Measurements from ENCODE around the gene TMEM43. TPM values are rescaled to one million over a fixed set of nuclear protein-coding genes. Genes with fewer than 3 reads are reported as not detected.
A peak's percentile ranks its signal among the peaks of the same experiment; 100 is the strongest.

Gene TMEM43
- total RNA-seq, 1 donor from 2014 or later = 99.3 TPM

DNA sequence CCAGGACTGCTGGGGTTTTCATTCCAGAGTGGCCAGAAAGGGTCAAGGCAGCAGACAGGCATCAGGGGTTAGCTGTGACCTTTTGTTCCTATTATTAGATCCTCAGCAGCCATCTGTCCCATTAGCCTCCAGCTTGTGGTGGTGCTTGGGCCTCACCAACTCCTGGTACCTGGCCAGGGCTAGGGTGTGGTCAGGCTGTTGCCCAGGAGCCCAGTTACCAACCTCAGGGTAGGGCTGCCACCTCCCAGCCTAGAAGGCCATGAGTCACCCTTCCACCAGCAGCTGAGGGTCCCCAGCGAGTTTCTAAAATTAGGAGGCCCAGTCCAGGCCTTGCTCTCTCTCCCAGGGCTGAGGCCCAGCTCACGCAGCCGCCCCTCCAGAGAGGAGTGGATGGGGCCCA is 12.2 kb downstream of the TMEM43 start:
- no peak for DNase-seq (ENCODE audit: low spot score)

DNA sequence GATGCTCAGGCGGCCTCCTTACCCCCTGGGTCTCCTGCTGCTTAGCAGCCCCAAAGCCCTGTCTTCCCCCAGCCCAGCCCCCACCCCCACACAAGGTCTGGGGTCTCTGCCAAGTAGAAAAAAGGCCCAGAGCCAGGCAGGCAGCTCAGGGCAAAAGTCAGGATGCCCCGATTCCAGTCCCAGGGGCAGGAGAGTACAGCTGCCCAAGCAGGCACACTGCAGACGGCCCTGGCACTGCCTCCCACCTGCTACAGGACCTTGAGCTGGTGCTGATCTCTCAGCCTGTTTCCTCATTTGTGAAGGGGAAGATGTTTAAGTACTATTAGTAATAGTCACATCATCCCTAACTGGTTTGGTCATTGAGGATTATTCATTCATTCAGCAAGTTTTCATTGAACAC is 12.6 kb downstream of the TMEM43 start:
- peak; percentile 82 for DNase-seq (ENCODE audit: low spot score)

DNA sequence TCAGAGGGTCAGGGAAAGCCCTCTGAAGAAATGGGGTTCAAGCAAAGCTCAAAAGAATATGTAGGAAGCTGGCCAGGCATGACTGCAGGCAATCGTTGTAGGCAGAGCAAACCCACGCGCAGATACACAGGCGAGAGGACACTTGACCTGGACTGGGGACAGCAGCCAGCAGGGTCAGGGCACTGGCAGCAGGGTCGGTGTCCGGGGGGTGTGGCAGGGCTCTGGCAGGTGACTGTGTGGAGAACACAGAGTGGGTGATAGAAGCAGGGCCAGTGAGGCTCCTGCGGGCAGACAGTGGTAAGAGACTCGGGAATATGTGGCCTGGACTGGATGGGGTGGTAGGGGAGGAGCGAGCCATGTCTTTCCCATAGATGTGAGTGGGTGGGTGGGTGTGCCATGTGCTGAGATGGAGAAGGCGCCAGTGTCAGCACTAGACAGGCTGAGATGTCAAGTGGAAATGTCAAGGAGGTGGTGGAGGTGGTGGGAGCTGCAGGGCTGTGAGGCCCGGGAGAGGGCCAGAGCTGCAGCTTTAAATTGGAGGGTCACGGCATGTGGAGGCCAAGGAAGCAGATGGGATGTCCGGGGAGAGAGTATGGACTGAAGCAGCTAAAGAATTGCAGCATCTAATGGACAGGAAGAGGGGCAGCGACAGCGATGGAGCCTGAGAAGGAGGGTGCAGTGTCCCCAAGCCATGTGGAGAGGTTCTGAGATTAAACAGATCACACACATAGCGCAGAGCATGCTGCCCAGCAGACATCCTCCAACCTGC is 13.4 kb downstream of the TMEM43 start:
- peak; percentile 75 for DNase-seq (ENCODE audit: low spot score)

DNA sequence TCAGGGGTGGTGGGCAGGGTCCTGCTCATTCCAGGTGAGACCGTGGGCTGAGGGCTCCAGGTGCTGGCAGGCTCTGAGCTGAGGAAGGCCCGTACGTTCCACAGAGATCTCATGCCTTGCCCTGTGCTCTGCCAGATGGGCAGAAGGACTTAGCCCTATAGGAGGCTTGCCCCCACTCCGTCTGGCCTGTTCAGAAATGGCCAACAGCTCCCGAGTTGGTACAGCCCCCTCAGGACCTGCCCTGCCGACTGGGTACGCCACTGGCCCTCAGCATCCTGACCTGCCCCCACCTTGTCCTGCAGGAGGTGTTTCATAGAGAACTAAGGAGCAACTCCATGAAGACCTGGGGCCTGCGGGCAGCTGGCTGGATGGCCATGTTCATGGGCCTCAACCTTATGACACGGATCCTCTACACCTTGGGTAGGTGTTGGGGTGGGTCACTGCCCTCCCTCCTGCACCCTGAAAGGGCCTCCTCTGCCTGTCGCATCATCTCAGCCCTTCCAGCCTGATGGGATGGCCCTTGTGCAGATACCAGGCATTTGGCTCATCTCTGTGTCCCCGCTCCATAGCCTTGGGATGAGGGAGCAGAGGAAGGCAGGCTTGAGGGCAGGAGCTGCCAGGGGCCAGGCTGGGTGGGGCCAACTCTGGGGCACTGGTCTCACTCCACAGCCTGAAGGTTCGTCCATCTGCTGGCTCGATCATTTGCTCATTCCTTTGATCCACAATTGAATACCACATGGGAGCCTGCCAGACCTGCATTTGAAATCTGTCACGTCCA is 14.2 kb downstream of the TMEM43 start:
- peak; percentile 85 for DNase-seq (ENCODE audit: low spot score)

DNA sequence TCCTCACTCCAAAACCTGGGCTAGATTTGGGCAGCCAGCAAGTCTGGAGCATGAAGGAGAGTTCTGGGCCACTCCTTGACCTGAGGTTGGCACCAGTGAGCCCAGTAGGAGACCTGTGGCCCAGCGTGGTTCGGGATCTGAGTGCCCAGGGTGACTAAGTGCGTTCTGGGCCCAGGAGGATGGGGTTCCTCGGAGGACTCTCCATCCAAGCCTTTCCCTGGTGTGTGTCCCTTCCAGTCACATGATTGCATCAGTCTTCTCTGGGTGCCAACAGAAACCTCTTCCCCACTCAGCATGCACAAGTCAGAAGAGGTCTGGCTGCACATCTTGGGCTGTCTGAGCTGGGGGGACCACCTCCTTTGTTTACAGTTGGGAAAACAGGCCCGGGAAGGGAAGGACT is 14.9 kb downstream of the TMEM43 start:
- DNase-seq (ENCODE audit: low spot score) = peak; percentile 82

DNA sequence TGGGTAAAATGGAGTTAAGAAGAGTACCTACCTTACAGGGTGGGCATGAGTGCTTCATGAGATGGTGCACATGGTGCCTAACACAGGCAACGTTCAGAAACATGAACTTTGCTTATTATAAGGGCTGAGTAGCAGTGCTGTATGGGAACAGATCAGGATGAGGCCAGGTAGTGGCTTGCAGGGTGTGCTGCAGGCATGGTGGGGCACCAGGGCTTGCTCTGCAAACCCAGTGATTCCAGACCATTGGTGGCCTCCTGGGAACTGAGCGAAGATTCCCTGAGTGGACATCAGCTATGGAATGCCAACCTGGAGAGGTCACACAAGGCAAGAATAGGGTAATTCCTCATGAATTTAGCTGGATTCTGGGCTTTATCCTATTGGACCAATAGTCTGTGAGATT is 15.8 kb downstream of the TMEM43 start:
- peak; percentile 43 for DNase-seq (ENCODE audit: low spot score)

DNA sequence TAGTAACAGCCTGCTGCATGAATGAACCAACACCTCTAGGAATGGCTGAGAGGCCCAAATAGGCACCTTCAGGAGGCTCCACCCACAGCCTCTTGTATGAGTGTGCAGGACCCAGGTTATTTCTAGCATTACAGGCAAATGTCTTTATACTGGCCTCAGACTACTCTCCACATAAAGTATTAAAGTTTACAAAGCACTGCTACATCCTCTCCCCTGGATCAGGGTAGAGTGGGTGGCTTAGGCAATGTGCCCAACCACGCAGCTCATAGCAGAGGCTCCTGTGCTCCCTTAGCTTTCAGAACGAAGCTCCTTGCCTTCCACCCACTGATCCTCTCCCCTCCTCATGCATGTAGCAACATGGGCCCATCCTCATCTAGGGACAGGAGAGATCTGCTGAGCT is 16.3 kb downstream of the TMEM43 start:
- DNase-seq (ENCODE audit: low spot score) = no peak

DNA sequence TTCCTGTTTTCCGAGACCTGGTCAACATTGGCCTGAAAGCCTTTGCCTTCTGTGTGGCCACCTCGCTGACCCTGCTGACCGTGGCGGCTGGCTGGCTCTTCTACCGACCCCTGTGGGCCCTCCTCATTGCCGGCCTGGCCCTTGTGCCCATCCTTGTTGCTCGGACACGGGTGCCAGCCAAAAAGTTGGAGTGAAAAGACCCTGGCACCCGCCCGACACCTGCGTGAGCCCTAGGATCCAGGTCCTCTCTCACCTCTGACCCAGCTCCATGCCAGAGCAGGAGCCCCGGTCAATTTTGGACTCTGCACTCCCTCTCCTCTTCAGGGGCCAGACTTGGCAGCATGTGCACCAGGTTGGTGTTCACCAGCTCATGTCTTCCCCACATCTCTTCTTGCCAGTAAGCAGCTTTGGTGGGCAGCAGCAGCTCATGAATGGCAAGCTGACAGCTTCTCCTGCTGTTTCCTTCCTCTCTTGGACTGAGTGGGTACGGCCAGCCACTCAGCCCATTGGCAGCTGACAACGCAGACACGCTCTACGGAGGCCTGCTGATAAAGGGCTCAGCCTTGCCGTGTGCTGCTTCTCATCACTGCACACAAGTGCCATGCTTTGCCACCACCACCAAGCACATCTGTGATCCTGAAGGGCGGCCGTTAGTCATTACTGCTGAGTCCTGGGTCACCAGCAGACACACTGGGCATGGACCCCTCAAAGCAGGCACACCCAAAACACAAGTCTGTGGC is 16.9 kb downstream of the TMEM43 start:
- DNase-seq (ENCODE audit: low spot score) = peak; percentile 87

DNA sequence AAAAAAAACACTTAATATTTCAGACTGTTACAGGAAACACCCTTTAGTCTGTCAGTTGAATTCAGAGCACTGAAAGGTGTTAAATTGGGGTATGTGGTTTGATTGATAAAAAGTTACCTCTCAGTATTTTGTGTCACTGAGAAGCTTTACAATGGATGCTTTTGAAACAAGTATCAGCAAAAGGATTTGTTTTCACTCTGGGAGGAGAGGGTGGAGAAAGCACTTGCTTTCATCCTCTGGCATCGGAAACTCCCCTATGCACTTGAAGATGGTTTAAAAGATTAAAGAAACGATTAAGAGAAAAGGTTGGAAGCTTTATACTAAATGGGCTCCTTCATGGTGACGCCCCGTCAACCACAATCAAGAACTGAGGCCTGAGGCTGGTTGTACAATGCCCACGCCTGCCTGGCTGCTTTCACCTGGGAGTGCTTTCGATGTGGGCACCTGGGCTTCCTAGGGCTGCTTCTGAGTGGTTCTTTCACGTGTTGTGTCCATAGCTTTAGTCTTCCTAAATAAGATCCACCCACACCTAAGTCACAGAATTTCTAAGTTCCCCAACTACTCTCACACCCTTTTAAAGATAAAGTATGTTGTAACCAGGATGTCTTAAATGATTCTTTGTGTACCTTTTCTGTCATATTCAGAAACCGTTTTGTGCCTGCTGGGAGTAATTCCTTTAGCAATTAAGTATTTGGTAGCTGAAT is 17.9 kb downstream of the TMEM43 start:
- DNase-seq (ENCODE audit: low spot score) = no peak

DNA sequence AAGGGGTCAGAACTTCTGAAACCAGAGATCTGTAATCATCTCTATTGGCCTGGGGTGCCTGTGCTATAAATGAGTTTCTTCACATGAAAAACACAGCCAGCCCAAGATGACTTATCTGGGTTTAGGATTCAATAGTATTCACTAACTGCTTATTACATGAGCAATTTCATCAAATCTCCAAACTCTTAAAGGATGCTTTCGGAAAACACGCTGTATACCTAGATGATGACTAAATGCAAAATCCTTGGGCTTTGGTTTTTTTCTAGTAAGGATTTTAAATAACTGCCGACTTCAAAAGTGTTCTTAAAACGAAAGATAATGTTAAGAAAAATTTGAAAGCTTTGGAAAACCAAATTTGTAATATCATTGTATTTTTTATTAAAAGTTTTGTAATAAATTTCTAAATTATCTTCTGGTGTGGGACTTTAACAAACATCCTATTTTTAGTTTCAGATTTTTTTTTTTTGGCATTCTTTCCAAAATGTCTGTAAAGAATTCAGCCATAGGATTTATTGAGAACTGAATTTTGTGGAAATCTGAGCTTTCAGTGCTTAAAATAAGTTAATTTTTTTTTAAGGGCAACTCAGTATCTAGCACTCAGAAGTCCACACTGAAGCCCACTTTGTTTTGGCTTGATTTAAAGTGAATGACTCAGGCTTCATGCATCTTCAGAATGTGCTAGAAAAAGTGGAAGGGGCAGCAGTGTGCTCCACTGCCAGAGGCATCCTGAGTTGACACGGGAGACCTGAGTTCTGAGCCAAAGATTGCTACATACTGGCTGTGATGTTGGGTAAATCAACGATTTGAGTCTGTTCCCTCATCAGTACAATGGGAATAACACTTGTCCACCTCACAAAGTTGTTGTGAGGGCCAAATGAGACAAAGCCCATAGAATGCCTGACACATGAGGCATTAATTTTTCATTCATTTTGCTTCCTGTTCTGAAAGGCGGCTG is 18.7 kb downstream of the TMEM43 start:
- no peak for DNase-seq (ENCODE audit: low spot score)

DNA sequence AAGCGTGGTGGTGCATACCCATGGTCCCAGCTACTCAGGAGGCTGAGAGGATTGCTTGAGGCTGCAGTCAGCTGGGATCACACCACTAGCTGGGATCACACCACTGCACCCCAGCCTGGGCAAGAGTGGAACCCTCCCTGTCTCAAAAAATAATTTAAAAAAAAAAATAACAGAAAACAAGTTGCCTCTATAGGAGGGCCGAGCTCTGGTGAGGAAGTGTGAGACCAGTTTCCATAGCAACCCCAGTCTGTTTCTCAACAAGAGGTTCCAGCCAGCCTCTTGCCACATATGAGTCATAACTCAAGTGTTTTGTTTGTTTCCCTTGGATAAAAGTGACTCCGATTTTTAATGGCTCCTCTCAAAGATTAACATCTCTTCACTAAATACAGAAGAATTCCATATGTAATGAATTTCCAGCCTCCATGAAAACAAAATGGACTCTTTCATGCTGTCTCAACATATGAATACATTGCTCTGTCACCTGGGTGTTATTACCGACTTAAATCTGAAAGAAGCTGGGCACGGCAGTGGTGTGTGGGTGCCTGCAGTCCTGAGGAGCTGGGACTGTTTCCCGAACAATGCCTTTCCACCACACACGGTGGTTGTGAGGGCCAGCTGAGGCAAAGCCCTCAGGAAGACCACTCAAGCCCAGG is 19.7 kb downstream of the TMEM43 start:
- peak; percentile 65 for DNase-seq (ENCODE audit: low spot score)

DNA sequence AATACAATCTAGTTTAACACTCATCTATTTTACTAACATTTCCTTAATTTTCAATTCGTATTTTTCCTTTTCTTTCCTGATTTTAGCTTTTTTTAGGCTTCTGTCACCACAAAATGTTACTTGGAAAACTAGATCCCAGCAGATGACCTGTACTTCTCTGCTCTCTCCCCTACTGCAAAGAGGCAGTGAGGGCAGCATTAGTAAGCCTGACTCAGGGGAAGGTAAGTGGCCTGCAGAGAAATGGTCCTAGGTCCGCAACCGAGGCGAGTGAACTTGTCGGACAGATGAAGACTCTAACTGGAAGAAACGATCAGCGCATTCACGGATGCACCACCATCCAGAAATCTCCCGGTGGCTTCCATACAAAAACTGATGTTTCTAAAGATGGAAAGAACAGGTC is 20.4 kb downstream of the TMEM43 start:
- peak; percentile 62 for DNase-seq (ENCODE audit: low spot score)

DNA sequence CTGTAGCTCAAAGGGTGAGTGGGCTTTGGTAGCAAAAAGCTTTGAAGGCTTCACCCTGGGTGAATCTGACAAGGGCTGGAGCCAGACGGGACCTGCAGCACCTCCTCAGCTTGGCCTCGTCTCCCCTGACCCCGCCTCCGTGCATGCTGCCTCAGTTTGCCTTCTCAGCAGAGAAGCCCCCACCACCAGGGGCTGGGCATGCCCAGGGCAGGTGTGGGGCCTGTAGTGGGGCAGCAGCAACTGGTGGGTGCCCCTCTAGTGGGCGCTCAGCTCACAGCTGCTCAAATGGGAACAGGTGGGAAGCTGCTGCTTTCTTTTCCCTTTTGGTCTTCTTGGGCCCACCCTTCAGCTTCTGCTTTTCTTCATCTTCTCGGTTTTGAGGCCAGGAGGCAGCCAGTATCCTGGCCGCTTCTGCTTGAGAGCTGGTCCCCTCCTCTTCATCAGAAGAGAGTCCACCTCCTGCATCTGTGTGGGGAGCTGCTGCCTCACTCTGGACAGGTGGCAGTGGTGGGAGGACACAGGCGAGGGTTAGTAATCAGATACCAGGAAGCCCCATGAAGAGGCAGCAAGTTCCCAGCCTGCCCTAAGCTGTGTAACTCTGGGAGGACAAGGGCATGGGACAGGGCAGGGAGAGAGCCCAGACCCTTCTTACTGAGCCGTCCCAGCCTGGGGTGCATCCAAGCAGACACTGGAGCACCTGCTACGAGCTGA is 21.0 kb downstream of the TMEM43 start:
- peak; percentile 76 for DNase-seq (ENCODE audit: low spot score)

DNA sequence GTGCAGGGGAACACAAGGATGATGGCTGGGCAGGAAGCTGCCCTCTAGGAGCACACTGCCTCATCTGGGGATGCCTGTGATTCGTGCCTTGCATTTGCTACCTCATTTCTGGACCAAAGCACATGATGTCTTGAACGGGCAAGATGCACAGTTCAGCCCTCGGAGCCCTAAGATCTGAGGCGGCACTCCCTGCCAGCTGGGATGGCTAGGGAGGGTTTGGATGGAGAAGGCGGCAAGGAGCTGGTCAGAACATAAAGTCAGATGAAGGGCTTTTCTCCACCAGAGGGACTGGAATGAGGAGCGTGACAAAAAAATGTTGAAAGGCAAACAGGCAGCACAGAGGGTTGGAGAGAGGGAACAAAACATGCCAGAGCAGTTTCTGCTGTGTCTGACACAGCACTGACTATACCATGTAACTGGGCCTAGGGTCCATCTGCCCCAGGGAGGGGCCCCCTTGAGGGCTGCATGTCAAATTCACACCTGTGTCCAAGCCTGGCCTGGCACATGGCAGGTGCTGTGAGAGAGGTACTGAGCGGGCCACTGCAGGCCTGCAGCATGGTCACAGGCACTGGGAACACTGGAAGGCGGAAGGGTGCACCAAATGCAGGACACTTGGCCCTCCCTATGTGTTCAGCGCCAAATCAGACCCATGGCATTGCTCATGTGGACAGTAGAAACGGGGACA is 21.7 kb downstream of the TMEM43 start:
- peak; percentile 79 for DNase-seq (ENCODE audit: low spot score)

DNA sequence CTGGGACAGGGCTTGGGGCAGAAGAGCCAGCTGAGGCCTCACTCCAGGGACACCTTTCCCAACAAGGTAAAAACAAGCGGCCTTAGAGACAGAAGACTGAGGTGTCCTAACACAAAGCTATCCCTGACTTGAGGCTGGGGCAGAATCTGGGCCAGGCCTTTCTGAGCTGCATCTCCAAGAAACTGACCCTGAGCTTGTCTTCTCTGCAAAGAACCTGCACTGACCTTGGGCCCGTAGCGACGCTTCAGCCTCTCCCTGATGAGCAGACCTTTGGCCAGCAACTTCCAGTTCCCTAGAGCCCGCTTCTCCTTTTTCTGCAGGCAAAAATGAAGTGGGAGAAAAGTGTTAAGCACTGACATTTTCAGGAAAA is 22.2 kb downstream of the TMEM43 start:
- peak; percentile 57 for DNase-seq (ENCODE audit: low spot score)

DNA sequence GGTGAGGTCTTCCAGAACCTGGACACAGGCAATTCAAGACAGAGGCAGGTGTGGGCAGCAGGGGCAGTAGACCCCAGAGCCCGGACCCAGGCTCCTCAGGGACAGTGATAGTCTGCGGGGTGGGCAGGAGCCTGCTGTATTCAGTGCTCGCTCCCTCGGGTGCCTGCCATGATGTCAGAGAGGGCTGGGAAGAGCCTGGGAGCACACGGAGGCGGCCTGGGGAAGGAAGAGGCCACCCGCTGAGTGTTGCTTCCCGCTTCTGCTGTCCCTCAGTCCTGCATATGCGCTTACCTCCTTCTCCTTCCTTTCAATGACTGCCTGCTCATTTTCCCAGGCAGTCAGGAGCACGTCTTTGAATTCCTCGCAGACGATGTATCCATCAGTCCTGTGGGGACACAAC is 22.8 kb downstream of the TMEM43 start:
- peak; percentile 83 for DNase-seq (ENCODE audit: low spot score)

DNA sequence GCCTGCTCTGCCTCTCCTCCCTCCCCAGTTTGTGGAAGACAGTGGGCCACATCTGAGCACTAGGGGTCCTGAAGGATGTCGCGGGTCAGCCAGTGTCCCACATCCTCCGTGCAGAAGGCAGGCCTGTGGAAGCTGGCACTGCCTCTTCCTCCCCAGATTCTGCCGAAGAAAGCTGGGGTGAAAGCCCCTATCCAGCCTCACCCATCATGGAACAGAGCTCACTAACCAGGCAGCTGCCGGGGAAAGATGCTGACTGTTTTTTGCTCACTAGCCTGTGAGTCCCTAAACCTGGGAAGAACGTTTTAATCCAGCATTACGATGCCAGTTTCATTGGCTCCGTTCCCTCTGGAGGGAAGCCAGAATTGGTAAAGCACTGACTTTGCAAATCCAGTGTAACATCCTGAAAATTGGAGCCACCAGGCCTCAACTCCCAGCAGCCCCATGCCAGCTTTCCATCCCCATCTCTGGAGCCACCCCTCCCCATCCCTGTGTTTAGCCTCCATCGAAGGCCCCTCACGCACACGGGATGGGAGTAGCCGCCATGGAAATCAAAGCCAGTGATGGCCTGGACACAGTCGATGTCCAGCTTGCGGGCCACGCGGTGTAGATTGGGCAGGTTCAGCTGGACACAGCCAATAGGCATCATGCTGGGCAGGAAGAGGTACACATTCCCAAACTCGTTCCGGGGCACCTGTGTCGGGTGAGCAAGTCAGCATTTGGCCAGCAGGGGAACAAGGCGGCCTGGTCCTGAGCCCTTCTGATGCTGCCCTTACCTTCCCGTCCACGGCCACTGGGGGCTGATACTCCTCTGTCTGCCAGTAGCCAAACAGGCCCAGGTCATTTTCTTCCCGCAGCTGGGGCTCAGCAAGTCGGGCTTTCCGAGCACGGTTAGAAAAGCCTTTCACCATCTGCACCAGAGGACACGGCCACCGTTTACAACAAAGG is 23.5 kb downstream of the TMEM43 start:
- peak; percentile 86 for DNase-seq (ENCODE audit: low spot score)

Measured in mesenteric fat pad (tissue), 1 donor.